Gastrocnemius medialis (tissue), 4 donors: ENCODE data around the gene COPS7A. TPM values are rescaled to one million over a fixed set of nuclear protein-coding genes. Genes with fewer than 3 reads are reported as not detected.
A peak's percentile ranks its signal among the peaks of the same experiment; 100 is the strongest.

ENCODE experiments used
- ATAC-seq, 2 donors: fragments of 150-250 bp; one replicate each; pipeline ENCODE4 v1.9.1; 2016
- DNase-seq, 2 donors: peaks; one replicate each; pipeline ENCODE4 v3.0.0-alpha.2; 2019
- H3K27ac ChIP-seq, 4 donors: fragments of 200-600 bp; sonication (generic); 1 replicate in 1 of 4; 2 replicates in 3 of 4; pipeline ENCODE4 v1.5.1; 2016 to 2018; ENCODE audit warnings: mild to moderate bottlenecking in 2 of 4, moderate library complexity in 1 of 4
- H3K27me3 ChIP-seq, 3 donors: fragments of 200-600 bp; sonication (generic) in 2 of 3; 1 replicate in 1 of 3; 2 replicates in 2 of 3; pipeline versions ENCODE4 v1.5.1 to v1.6.0; 2016 to 2019; ENCODE audit warnings: mild to moderate bottlenecking in 1 of 3, moderate library complexity in 1 of 3
- H3K36me3 ChIP-seq, 2 donors: fragments of 200-600 bp; sonication (generic) in 1 of 2; one replicate each; pipeline ENCODE4 v1.5.1; 2017 to 2018
- H3K4me1 ChIP-seq, 2 donors: fragments of 200-600 bp; sonication (generic) in 1 of 2; one replicate each; pipeline ENCODE4 v1.5.1; 2016 to 2017; ENCODE audit warnings: mild to moderate bottlenecking in 2 of 2
- H3K4me3 ChIP-seq, 4 donors: fragments of 200-600 bp; sonication (generic) in 3 of 4; 1 replicate in 1 of 4; 2 replicates in 3 of 4; pipeline ENCODE4 v1.5.1; 2016 to 2019; ENCODE audit warnings: mild to moderate bottlenecking in 2 of 4
- H3K9me3 ChIP-seq, 3 donors: fragments of 200-600 bp; sonication (generic) in 2 of 3; 1 replicate in 1 of 3; 2 replicates in 2 of 3; pipeline ENCODE4 v1.5.1; 2016 to 2019
- POLR2A ChIP-seq, 2 donors: fragments of 450-650 bp; IDR thresholded peaks; one replicate each; pipeline ENCODE4 v1.6.1; 2017; ENCODE audit warnings: antibody characterized with exemption in 2 of 2, mild to moderate bottlenecking in 2 of 2, moderate library complexity in 2 of 2
- in situ Hi-C, 4 donors: fragments of 200-750 bp; cut with MboI; loops; one replicate each; pipeline versions ENCODE4 v1.15.0 to v1.8.0; 2017; ENCODE audit warnings: low sequenced_read_pairs in 4 of 4
- intact Hi-C: fragments of 100-400 bp; cut with DNase I; formaldehyde crosslinking; loops from one replicate; pipeline ENCODE4 v1.15.1; 2023; ENCODE audit warnings: low total_unique reads
- total RNA-seq, 4 donors: library from RNA; depleted of rRNA; stranded (reverse); fragments of >200 nt; gene quantifications; one replicate each; pipeline versions ENCODE4 v1.1.0 to v1.2.3, GENCODE V29; 2016
- TF ChIP-seq, protein P1 (sequence below), 5 experiments: fragments of 450-650 bp in 3 of 5; fragments of 200-600 bp in 2 of 5; sonication (generic) in 2 of 5; IDR thresholded peaks in 4 of 5; conservative IDR thresholded peaks in 1 of 5; 1 replicate in 4 of 5; 2 replicates in 1 of 5; pipeline ENCODE4 v1.5.1; 2016 to 2019; ENCODE audit warnings: antibody characterized with exemption in 5 of 5, mild to moderate bottlenecking in 3 of 5, moderate library complexity in 3 of 5

Gene COPS7A
- total RNA-seq, 4 donors from 2014 or later = 82.0 to 132 (median 99.0) TPM

DNA sequence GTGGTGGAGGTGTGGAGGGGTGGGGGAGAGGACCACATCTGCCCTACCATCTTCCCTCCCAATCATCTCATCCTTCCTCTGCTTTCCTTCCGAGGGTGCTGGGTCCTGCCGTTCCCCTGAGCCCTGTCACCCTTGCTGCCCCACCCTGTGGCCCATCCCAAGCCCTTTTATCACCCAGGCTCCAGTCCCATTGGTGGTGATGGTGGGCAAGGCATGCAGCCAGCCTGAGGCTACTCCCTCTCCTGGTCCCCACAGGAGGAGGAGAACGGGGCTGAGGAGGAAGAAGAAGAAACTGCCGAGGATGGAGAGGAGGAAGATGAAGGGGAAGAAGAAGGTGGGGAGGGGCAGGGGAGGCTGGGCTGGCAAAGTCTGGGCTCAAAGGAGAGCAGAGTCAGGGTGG is 45.8 kb downstream of the COPS7A start:
- Histone ChIP-seq H3K27me3 (peaks cover 0 to 9% (median 0%) of the 10 kb centered on the region in 3 donors), H3K4me3 (no peak overlapping the region), H3K36me3 (no peaks in the 10 kb centered on the region), H3K27ac (no peak overlapping the region), H3K4me1 (peaks cover 19 to 20% of the 10 kb centered on the region in 2 donors), H3K9me3 (no peaks in the 10 kb centered on the region)
- intact Hi-C loops = loop anchor here (5.0 kb wide), 1 partner anchor 107 kb away; the partner anchor contains the start of gene ING4
- in situ Hi-C loops = no loop called here
- ATAC-seq (no peak), DNase-seq (no peak)
- no peak for TF ChIP-seq POLR2A (IDR thresholded peaks at IDR 0.05)
- TF ChIP-seq, protein P1, sequence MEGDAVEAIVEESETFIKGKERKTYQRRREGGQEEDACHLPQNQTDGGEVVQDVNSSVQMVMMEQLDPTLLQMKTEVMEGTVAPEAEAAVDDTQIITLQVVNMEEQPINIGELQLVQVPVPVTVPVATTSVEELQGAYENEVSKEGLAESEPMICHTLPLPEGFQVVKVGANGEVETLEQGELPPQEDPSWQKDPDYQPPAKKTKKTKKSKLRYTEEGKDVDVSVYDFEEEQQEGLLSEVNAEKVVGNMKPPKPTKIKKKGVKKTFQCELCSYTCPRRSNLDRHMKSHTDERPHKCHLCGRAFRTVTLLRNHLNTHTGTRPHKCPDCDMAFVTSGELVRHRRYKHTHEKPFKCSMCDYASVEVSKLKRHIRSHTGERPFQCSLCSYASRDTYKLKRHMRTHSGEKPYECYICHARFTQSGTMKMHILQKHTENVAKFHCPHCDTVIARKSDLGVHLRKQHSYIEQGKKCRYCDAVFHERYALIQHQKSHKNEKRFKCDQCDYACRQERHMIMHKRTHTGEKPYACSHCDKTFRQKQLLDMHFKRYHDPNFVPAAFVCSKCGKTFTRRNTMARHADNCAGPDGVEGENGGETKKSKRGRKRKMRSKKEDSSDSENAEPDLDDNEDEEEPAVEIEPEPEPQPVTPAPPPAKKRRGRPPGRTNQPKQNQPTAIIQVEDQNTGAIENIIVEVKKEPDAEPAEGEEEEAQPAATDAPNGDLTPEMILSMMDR (IDR thresholded peaks at IDR 0.05 in 4 of 5, conservative IDR thresholded peaks at IDR 0.05 in 1 of 5) = no peak

DNA sequence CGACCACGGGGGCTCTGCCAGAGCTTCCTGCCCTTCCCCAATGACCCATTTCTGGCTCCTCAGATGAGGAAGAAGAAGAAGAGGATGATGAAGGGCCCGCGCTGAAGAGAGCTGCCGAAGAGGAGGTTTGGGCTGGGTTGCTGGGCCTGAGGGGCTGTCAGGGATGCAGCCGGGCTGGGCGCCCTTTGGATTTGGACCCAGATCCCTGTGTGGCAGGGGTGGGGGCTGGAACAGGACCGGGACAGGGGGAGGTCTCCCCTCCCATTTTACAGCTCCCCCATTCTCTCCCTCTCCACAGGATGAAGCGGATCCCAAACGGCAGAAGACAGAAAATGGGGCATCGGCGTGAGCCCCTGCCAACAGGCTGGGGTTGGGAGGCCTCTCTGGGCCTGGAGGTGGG is 46.2 kb downstream of the COPS7A start:
- Histone ChIP-seq H3K36me3 (no peaks in the 10 kb centered on the region), H3K4me1 (peaks cover 18 to 20% of the 10 kb centered on the region in 2 donors), H3K4me3 (no peak overlapping the region), H3K27me3 (peaks cover 0 to 8% (median 0%) of the 10 kb centered on the region in 3 donors), H3K9me3 (no peaks in the 10 kb centered on the region), H3K27ac (peak overlapping the region in 1 of 4 donors; percentile 46)
- in situ Hi-C loops (no loop called here), intact Hi-C loops (no loop called here)
- DNase-seq = no peak
- no peak for ATAC-seq
- TF ChIP-seq POLR2A (IDR thresholded peaks at IDR 0.05) = no peak
- TF ChIP-seq, protein P1 (IDR thresholded peaks at IDR 0.05 in 4 of 5, conservative IDR thresholded peaks at IDR 0.05 in 1 of 5) = no peak

DNA sequence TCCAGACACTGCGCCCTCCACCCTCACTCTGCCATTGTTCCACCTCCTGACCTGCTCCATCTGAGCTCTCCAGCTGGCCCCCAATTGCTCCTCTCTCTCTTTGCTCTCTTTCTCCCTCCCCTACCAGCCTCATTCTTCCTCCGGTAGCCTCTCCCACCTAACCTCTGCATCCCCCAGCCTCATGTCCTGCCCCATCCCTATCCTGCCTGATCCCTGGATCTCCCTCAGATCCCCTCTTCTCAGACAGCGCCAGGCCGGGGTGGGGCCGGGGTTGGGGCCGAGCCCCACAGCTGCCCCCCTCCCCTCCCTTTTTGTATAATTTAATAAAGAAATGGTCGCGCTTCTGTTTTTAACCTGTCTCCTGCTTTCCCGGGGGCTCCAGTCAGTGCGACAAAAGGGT is 46.8 kb downstream of the COPS7A start:
- Histone ChIP-seq H3K4me1 (peaks cover 15 to 20% of the 10 kb centered on the region in 2 donors), H3K27ac (peak overlapping the region in 3 of 4 donors; percentile 35 to 46 (median 40)), H3K9me3 (no peaks in the 10 kb centered on the region), H3K4me3 (no peak overlapping the region), H3K27me3 (peaks cover 0 to 3% (median 0%) of the 10 kb centered on the region in 3 donors), H3K36me3 (no peaks in the 10 kb centered on the region)
- ATAC-seq = no peak
- DNase-seq = no peak
- in situ Hi-C loops = no loop called here
- intact Hi-C loops = no loop called here
- TF ChIP-seq, protein P1 (IDR thresholded peaks at IDR 0.05 in 4 of 5, conservative IDR thresholded peaks at IDR 0.05 in 1 of 5) = no peak
- no peak for TF ChIP-seq POLR2A (IDR thresholded peaks at IDR 0.05)

DNA sequence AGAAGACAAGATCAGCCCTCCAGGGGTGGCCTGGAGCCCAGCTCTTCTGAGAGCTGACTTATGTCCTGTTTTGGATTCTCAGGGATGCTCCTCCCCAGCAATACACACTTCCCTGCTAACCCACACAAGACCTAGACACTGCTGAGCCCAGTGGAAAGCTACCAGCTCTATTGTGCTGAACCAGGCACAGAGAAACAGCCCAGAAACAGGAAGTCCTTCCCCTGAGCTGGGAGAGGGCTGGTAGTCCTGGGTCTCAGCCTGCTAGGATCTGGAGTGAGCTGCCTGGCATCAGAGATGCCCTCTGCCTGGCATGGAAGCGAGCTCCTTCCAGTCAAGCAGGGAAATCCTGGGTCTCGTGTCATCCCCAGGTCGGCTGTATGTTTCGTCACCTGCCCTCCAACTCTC is 47.2 kb downstream of the COPS7A start:
- Histone ChIP-seq H3K36me3 (no peaks in the 10 kb centered on the region), H3K27ac (peak overlapping the region in 3 of 4 donors; percentile 35 to 48 (median 46)), H3K9me3 (no peaks in the 10 kb centered on the region), H3K27me3 (no peaks in the 10 kb centered on the region), H3K4me1 (peaks cover 12 to 20% of the 10 kb centered on the region in 2 donors), H3K4me3 (no peak overlapping the region)
- TF ChIP-seq, protein P1 (IDR thresholded peaks at IDR 0.05 in 4 of 5, conservative IDR thresholded peaks at IDR 0.05 in 1 of 5) = no peak
- no peak for TF ChIP-seq POLR2A (IDR thresholded peaks at IDR 0.05)
- ATAC-seq = no peak
- DNase-seq = no peak
- intact Hi-C loops = no loop called here
- in situ Hi-C loops = no loop called here
